ENCODE measurements around the gene DEAF1.
A peak's percentile ranks its signal among the peaks of the same experiment; 100 is the strongest.

DNA sequence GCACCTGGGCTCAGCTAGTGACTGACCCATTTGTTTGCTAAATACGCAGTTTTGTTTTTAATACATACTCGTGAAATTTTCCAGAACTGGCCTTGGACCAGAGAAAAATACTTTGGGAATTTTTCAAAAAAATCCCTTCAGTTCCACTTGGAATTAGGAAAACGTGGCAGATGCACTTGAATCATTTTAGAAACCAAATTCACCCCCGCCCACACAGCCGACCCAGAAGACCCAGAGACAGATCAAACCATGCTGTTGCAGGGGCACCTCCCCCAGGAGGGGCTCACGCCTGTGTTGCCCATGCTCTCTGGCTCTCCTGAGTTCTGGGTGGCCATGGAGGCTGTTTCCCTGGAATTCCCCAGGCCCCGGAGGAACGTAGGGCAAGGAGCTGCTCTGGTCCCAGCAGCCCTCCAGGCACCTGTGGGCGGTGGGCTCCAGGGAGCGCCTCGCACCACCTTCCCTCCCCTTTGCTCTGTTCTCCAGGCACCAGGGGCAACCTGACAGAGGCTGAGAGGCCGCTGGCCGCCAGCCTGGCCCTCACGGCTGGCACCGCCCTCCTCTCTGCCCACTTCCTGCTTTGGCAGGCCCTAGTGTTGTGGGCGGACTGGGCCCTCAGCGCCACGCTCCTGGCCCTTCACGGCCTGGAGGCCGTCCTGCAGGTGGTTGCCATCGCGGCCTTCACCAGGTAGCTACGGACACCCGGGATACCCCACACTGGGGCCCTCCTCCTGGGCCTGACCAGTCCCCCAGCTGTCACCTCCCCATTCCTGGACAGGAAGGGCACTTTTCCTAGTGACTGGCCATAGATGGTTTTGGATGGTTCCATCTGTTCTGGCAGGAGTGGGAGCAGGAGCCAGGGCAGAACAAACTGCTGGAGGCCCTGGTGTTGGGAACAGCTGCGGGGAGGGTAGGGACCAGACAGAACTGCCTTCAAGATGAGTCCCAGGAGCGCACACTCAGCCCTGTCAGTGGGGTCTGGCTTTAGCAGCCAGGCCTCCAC, 7.7 kb upstream of the DEAF1 start:
- no peak for TF ChIP-seq POLR2A (IDR thresholded peaks at IDR 0.05; ENCODE audit: borderline replicate concordance, extremely low read depth, insufficient read depth, insufficient read length)
- no peak for TF ChIP-seq SP1 (IDR thresholded peaks at IDR 0.05; ENCODE audit: low read depth)
- peak; percentile 34 for TF ChIP-seq POLR2AphosphoS5 (IDR thresholded peaks at IDR 0.05; ENCODE audit: low read depth, low read length)
- TF ChIP-seq, protein P1, sequence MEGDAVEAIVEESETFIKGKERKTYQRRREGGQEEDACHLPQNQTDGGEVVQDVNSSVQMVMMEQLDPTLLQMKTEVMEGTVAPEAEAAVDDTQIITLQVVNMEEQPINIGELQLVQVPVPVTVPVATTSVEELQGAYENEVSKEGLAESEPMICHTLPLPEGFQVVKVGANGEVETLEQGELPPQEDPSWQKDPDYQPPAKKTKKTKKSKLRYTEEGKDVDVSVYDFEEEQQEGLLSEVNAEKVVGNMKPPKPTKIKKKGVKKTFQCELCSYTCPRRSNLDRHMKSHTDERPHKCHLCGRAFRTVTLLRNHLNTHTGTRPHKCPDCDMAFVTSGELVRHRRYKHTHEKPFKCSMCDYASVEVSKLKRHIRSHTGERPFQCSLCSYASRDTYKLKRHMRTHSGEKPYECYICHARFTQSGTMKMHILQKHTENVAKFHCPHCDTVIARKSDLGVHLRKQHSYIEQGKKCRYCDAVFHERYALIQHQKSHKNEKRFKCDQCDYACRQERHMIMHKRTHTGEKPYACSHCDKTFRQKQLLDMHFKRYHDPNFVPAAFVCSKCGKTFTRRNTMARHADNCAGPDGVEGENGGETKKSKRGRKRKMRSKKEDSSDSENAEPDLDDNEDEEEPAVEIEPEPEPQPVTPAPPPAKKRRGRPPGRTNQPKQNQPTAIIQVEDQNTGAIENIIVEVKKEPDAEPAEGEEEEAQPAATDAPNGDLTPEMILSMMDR (IDR thresholded peaks at IDR 0.05 in 2 of 3, conservative IDR thresholded peaks at IDR 0.05 in 1 of 3; ENCODE audit: borderline replicate concordance in 1 of 3, insufficient read depth in 1 of 3, low read depth in 2 of 3, low read length in 2 of 3) = no peak
- TF ChIP-seq EZH2 (IDR thresholded peaks at IDR 0.05) = no peak
- no peak for TF ChIP-seq SIN3A (IDR thresholded peaks at IDR 0.05; ENCODE audit: low read depth)
- no peak for TF ChIP-seq ZFX (IDR thresholded peaks at IDR 0.05)

Measured in HCT116 (cell line).